Astrocyte of the spinal cord (primary cell): ENCODE measurements around the gene NGEF.

Experiments
- DNase-seq: peaks from one replicate; pipeline ENCODE4 v3.0.0; 2011; ENCODE audit warnings: low read depth, low spot score
- H3K4me3 ChIP-seq: 2 replicates; pipeline ENCODE4 v1.5.1; 2011; ENCODE audit warnings: low read depth, mild to moderate bottlenecking, low read length, moderate library complexity
- in situ Hi-C: cut with HindIII; loops from 2 replicates; pipeline ENCODE4 v1.10.0; 2017; ENCODE audit warnings: low sequenced_read_pairs
- TF ChIP-seq, protein P1 (sequence below): IDR thresholded peaks from 2 replicates; pipeline ENCODE4 v1.5.1; 2012; ENCODE audit warnings: low read depth, mild to moderate bottlenecking, low read length, inconsistent platforms

The NGEF gene

DNA sequence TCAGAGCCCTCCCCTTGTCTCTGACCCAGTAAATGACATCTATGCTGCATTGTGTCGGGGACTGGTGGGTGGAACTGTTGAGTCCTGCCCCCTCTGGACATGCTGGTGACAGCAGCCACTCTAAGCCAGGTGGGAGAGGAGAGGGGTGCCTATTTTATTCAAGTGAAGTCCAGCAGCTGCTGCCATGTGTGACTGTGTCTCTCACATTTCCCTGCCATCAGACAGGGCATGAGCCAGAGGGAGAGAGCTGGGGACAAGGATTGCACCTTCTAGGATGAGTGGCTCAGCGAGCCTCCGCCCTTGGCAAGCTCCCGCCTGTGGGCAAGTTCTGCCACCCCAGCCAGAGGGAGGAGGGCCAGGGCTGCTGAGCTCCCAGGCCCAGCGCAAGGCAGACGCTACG, 13.7 kb downstream of the NGEF start:
- in situ Hi-C loops, result no loop called here
- TF ChIP-seq, protein P1, sequence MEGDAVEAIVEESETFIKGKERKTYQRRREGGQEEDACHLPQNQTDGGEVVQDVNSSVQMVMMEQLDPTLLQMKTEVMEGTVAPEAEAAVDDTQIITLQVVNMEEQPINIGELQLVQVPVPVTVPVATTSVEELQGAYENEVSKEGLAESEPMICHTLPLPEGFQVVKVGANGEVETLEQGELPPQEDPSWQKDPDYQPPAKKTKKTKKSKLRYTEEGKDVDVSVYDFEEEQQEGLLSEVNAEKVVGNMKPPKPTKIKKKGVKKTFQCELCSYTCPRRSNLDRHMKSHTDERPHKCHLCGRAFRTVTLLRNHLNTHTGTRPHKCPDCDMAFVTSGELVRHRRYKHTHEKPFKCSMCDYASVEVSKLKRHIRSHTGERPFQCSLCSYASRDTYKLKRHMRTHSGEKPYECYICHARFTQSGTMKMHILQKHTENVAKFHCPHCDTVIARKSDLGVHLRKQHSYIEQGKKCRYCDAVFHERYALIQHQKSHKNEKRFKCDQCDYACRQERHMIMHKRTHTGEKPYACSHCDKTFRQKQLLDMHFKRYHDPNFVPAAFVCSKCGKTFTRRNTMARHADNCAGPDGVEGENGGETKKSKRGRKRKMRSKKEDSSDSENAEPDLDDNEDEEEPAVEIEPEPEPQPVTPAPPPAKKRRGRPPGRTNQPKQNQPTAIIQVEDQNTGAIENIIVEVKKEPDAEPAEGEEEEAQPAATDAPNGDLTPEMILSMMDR, result no peak

DNA sequence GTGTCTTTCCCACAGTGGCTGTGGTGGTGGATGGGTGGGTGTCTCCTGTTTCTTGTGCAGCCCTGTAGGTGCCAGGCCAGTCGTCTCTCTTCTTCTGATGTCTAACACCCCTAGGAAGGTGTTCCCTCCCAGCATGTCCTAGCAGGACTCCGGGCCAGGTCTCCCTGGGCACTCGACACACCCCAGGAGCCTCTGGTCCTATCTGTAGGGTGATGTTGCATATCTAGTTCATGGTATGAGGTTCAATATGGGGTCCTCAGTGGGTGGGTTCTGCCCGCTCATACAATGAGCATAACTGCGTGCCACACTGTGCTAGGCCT, 14.4 kb downstream of the NGEF start:
- TF ChIP-seq, protein P1, result no peak
- in situ Hi-C loops, result no loop called here
- no peak overlapping the region for H3K4me3 ChIP-seq
- no peak for DNase-seq

More for the DNA sequence above, 13.7 kb downstream of the NGEF start:
- DNase-seq, result no peak
- no peak overlapping the region for H3K4me3 ChIP-seq

DNA sequence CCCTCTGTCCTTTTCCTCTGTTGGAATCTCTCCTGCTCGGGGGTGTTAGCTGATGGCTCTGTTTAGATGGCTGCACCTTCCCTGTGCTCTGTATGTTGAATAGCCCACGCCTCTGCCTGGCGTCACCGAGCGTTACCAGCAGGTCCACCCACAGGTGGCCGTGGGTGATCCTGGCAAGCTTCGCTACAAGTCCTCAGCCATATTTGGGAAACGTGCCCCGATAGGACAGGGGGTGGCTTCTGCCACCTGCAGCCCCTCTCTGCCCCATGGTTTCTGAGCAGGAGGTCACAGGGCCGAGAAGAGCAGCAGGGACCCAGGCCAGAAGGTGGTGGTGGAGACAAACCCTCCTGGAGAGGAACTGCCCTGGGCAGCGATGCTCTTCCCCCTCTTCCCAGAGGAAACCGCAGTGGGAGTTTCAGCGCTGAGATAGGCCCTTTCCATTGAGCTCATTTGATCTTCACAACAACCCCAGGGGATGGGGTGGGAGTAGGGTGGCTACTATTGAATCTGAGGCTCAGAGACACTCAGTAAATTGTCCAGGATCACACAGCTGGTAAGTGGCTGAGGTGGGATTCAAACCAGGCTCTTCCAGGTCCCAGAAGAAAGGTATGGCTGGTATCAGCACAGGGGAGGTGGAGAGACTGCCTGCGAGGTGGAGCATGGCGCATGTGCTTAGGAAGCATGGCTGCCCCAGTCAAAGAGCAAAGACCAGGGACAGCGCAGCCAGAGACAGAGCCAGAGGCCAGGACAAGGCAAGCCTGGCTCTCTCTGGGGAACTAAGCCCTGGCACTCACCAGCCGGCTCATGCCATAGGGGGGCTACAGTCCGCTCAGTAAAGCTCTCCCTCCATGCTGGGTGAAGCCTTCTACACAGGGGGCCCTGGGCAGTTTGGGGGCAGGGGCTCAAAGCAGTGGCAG, 15.0 kb downstream of the NGEF start:
- TF ChIP-seq, protein P1, result no peak
- DNase-seq, result no peak
- no peak overlapping the region for H3K4me3 ChIP-seq
- in situ Hi-C loops, result no loop called here

DNA sequence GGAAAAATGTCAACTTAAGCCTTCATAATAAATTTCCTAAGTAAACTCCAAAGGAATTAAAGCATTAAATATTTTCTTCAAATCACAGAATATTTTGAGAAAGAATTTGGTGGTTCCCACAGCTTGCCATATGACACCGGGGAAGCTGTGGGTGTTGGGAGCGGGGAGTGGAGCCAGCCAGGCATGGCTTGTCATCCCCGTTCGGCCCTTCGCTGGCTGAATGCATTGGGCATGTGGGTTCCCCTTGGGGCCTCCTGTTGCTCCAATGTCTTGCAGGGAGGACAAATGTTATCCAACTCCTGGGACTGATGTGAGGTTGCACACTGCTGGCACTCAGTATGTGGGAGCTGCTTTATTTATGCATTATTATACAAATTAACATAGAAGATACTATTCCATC, 18.6 kb downstream of the NGEF start:
- in situ Hi-C loops, result no loop called here
- TF ChIP-seq, protein P1, result no peak
- H3K4me3 ChIP-seq, result no peak overlapping the region
- no peak for DNase-seq

DNA sequence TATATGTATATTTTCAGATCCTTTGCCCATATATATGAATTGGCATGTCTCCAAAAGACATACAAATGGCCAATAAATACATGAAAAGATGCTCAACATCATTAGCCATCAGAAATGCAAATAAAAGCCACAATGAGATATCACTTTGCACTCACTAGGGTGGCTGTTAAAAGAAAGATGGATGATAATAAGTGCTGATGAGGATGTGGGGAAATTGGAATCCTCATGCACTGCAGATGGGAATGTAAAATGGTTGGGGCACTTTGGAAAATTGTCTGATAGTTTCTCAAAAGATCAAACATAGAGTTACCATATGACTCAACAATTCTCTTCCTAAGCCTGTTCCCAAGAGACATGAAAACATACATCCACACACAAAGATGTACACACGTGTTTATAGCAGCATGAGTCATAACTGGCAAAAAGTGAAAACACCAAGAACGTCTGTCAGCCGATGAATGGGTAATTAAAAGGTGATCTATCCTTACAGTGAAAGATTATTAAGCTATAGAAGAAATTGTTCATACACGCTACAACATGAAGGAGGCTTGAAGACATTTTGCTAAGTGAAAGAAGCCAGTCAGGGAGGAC, 19.7 kb downstream of the NGEF start:
- in situ Hi-C loops, result no loop called here
- no peak for DNase-seq
- TF ChIP-seq, protein P1, result no peak
- H3K4me3 ChIP-seq, result no peak overlapping the region

DNA sequence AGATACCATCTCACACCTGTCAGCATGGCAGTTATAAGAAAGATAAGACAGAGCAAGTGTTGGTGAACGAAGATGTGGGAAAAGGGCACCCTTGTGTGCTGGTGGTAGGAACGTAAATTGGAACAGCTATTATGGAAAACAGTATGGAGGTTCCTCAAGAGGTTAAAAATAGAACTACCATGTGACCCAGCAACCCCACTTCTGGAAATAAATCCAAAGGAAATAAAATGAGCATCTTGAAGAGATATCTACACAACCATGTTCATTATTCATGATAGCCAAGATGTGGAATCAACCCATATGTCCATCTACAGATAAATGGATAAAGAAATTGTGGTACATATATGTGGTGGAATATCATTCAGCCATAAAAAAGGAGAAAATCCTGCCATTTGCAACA, 26.9 kb downstream of the NGEF start:
- no peak for DNase-seq
- TF ChIP-seq, protein P1, result no peak
- H3K4me3 ChIP-seq, result no peak overlapping the region
- in situ Hi-C loops, result no loop called here
